HCT116 (cell line): ENCODE measurements around the gene LRIT2.

Experiments used
- EGR1 ChIP-seq: IDR thresholded peaks from 2 replicates; pipeline ENCODE4 v1.6.1; 2012; ENCODE audit warnings: low read depth
- EZH2 ChIP-seq: fragments of 200-600 bp; sonication (generic); IDR thresholded peaks from 2 replicates; pipeline ENCODE4 v1.6.1; 2017; ENCODE audit warnings: antibody characterized with exemption, mixed run types
- JUND ChIP-seq: IDR thresholded peaks from 2 replicates; pipeline ENCODE4 v1.6.1; 2012
- POLR2A ChIP-seq: IDR thresholded peaks from 2 replicates; pipeline ENCODE4 v1.7.0; 2011; ENCODE audit warnings: borderline replicate concordance; ENCODE audit not compliant: insufficient read depth, insufficient read length; ENCODE audit errors: extremely low read depth
- POLR2AphosphoS5 ChIP-seq: IDR thresholded peaks from 2 replicates; pipeline ENCODE4 v1.6.1; 2011; ENCODE audit warnings: mild to moderate bottlenecking, low read depth, low read length, moderate library complexity
- RAD21 ChIP-seq: IDR thresholded peaks from 2 replicates; pipeline ENCODE4 v1.6.1; 2012; ENCODE audit warnings: low read depth, mild to moderate bottlenecking
- SP1 ChIP-seq: IDR thresholded peaks from 2 replicates; pipeline ENCODE4 v1.6.1; 2012; ENCODE audit warnings: low read depth
- YY1 ChIP-seq: IDR thresholded peaks from 2 replicates; pipeline ENCODE4 v1.6.1; 2011; ENCODE audit warnings: low read length, low read depth, moderate library complexity, mild to moderate bottlenecking; ENCODE audit not compliant: insufficient replicate concordance; ENCODE audit errors: extremely low read depth
- ZFX ChIP-seq: fragments of 450-650 bp; IDR thresholded peaks from 2 replicates; pipeline ENCODE4 v1.6.1; 2017
- ZNF274 ChIP-seq: fragments of 200-500 bp; sonication (Bioruptor generic); IDR thresholded peaks from 2 replicates; pipeline ENCODE4 v1.6.1; 2014; ENCODE audit warnings: mild to moderate bottlenecking, low read depth, low read length, inconsistent platforms
- TF ChIP-seq, protein P1 (sequence below), 3 experiments: fragments of 200-600 bp in 1 of 3; sonication (generic) in 1 of 3; IDR thresholded peaks in 2 of 3; conservative IDR thresholded peaks in 1 of 3; 2 replicates each; pipeline ENCODE4 v1.5.1; 2012 to 2017; ENCODE audit warnings: low read depth in 2 of 3, low read length in 2 of 3, antibody characterized with exemption in 1 of 3, borderline replicate concordance in 1 of 3, control low read depth in 1 of 3, mild to moderate bottlenecking in 1 of 3, mixed read lengths in 1 of 3, mixed run types in 1 of 3, moderate library complexity in 1 of 3; ENCODE audit not compliant: insufficient read depth in 1 of 3
- TF ChIP-seq, protein P2 (sequence below): IDR thresholded peaks from 2 replicates; pipeline ENCODE4 v1.6.1; 2011; ENCODE audit warnings: mild to moderate bottlenecking, low read length, moderate library complexity; ENCODE audit not compliant: insufficient replicate concordance; ENCODE audit errors: extremely low read depth
- TF ChIP-seq, protein P3 (sequence below): IDR thresholded peaks from 2 replicates; pipeline ENCODE4 v1.6.1; 2012; ENCODE audit warnings: low read depth

DNA sequence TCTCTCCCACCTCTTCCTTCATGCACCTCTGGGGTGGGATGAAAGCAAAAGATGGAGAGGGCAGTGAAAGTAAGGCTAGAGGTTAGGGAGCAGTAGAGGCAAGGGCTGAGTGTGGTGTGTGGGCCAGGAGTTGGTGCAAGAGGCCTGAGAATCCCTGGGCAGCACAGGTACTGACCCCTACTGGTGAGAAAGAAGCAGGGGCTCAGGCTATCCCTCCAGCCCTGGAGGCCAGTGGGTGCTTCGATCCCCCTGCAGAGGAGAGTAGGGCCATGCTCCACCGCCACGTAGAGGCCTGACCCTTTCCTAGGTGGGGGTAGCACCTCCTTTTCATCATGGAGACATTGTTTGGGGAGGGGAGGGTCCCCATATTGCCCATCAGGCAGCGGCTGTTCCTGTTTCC, 21.2 kb downstream of the LRIT2 start:
- TF ChIP-seq ZFX (no peak), SP1 (no peak), EGR1 (no peak), YY1 (no peak), POLR2A (no peak), EZH2 (no peak), JUND (no peak), RAD21 (peak; percentile 31; the same call in 1 of the 2 replicates), ZNF274 (no peak), POLR2AphosphoS5 (no peak)
- TF ChIP-seq, protein P1, sequence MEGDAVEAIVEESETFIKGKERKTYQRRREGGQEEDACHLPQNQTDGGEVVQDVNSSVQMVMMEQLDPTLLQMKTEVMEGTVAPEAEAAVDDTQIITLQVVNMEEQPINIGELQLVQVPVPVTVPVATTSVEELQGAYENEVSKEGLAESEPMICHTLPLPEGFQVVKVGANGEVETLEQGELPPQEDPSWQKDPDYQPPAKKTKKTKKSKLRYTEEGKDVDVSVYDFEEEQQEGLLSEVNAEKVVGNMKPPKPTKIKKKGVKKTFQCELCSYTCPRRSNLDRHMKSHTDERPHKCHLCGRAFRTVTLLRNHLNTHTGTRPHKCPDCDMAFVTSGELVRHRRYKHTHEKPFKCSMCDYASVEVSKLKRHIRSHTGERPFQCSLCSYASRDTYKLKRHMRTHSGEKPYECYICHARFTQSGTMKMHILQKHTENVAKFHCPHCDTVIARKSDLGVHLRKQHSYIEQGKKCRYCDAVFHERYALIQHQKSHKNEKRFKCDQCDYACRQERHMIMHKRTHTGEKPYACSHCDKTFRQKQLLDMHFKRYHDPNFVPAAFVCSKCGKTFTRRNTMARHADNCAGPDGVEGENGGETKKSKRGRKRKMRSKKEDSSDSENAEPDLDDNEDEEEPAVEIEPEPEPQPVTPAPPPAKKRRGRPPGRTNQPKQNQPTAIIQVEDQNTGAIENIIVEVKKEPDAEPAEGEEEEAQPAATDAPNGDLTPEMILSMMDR (IDR thresholded peaks at IDR 0.05 in 2 of 3, conservative IDR thresholded peaks at IDR 0.05 in 1 of 3; ENCODE audit: borderline replicate concordance in 1 of 3, insufficient read depth in 1 of 3, low read depth in 2 of 3, low read length in 2 of 3) = peak; percentile 13 to 77 (median 66); a peak in 5 of 6 replicates
- TF ChIP-seq, protein P2, sequence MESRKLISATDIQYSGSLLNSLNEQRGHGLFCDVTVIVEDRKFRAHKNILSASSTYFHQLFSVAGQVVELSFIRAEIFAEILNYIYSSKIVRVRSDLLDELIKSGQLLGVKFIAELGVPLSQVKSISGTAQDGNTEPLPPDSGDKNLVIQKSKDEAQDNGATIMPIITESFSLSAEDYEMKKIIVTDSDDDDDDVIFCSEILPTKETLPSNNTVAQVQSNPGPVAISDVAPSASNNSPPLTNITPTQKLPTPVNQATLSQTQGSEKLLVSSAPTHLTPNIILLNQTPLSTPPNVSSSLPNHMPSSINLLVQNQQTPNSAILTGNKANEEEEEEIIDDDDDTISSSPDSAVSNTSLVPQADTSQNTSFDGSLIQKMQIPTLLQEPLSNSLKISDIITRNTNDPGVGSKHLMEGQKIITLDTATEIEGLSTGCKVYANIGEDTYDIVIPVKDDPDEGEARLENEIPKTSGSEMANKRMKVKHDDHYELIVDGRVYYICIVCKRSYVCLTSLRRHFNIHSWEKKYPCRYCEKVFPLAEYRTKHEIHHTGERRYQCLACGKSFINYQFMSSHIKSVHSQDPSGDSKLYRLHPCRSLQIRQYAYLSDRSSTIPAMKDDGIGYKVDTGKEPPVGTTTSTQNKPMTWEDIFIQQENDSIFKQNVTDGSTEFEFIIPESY = no peak
- TF ChIP-seq, protein P3, sequence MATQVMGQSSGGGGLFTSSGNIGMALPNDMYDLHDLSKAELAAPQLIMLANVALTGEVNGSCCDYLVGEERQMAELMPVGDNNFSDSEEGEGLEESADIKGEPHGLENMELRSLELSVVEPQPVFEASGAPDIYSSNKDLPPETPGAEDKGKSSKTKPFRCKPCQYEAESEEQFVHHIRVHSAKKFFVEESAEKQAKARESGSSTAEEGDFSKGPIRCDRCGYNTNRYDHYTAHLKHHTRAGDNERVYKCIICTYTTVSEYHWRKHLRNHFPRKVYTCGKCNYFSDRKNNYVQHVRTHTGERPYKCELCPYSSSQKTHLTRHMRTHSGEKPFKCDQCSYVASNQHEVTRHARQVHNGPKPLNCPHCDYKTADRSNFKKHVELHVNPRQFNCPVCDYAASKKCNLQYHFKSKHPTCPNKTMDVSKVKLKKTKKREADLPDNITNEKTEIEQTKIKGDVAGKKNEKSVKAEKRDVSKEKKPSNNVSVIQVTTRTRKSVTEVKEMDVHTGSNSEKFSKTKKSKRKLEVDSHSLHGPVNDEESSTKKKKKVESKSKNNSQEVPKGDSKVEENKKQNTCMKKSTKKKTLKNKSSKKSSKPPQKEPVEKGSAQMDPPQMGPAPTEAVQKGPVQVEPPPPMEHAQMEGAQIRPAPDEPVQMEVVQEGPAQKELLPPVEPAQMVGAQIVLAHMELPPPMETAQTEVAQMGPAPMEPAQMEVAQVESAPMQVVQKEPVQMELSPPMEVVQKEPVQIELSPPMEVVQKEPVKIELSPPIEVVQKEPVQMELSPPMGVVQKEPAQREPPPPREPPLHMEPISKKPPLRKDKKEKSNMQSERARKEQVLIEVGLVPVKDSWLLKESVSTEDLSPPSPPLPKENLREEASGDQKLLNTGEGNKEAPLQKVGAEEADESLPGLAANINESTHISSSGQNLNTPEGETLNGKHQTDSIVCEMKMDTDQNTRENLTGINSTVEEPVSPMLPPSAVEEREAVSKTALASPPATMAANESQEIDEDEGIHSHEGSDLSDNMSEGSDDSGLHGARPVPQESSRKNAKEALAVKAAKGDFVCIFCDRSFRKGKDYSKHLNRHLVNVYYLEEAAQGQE = no peak
